SK-N-DZ (cell line): ENCODE data around the gene GABRP.
"Not testable (repeated sequence)": the region's sequence is repeated elsewhere in the genome, so short reads cannot be mapped to it uniquely, and the experiment has no call there.

Experiments
- DNase-seq: peaks from one replicate; pipeline ENCODE4 v3.0.0-alpha.2; 2015; ENCODE audit warnings: low spot score

GABRP gene

GRCh38 chr5:170791325-170791954 is 7.9 kb downstream of the GABRP start:
- DNase-seq = peak; percentile 46

- DNase-seq = no peak
These were observed 9.4 kb downstream of the GABRP start for GRCh38 chr5:170792878-170793277.

- no peak for DNase-seq
These were observed 11.6 kb downstream of the GABRP start for GRCh38 chr5:170795154-170795553.

- no peak for DNase-seq
These were observed 22.1 kb downstream of the GABRP start for GRCh38 chr5:170805666-170806065.

DNA sequence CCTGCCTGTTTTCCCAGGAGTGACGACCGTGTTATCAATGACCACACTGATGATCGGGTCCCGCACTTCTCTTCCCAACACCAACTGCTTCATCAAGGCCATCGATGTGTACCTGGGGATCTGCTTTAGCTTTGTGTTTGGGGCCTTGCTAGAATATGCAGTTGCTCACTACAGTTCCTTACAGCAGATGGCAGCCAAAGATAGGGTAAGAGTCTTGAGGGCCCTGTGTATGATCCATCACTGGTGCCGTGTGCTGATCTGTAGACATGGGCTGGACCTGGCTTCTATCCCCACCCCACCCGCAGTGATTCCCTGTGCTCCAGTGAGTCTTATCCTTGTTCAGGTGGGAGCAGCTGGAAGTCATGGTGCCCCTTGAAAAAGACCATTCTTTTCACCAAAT is 26.0 kb downstream of the GABRP start:
- peak; percentile 49 for DNase-seq

DNA sequence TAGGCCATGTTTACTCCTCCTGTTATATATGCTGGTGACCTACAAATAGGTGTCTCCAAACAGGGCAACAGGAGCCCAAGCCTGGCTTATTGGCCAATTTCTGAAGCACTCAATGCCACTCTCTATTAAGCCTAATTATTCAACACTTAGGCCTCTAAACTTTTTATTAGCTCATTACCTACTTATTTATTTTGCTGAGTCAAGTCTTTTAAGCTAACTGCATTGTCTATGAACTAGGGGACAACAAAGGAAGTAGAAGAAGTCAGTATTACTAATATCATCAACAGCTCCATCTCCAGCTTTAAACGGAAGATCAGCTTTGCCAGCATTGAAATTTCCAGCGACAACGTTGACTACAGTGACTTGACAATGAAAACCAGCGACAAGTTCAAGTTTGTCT is 28.2 kb downstream of the GABRP start:
- DNase-seq = no peak

DNA sequence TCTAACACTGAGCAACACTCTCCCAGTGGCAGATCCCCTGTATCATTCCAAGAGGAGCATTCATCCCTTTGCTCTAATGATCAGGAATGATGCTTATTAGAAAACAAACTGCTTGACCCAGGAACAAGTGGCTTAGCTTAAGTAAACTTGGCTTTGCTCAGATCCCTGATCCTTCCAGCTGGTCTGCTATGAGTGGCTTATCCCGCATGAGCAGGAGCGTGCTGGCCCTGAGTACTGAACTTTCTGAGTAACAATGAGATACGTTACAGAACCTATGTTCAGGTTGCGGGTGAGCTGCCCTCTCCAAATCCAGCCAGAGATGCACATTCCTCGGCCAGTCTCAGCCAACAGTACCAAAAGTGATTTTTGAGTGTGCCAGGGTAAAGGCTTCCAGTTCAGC is 29.7 kb downstream of the GABRP start:
- DNase-seq = no peak

DNA sequence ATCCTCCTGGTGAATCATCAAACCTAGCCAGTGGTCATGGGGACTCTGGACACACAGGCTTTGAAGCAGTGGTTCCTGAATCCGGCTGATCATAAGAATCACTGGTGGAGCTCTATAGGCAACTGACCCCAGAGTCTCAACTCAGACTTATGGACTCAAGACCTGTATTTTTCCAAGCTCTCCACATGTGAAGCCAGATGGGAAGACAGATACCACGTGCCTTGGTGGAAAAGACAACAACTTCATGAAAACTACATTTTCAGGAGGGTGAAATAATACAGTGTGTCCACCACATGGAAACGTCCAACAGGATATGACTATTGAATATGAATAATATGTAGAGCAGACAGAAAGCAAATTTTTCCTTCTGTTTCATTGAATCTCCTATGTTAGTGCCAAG is 33.7 kb downstream of the GABRP start:
- DNase-seq = no peak

- no peak for DNase-seq
These were observed 34.7 kb downstream of the GABRP start for GRCh38 chr5:170818232-170818631.

- DNase-seq = no peak
These were observed 36.3 kb downstream of the GABRP start for GRCh38 chr5:170819824-170820223.

GRCh38 chr5:170821257-170821800 is 37.8 kb downstream of the GABRP start:
- no peak for DNase-seq

DNA sequence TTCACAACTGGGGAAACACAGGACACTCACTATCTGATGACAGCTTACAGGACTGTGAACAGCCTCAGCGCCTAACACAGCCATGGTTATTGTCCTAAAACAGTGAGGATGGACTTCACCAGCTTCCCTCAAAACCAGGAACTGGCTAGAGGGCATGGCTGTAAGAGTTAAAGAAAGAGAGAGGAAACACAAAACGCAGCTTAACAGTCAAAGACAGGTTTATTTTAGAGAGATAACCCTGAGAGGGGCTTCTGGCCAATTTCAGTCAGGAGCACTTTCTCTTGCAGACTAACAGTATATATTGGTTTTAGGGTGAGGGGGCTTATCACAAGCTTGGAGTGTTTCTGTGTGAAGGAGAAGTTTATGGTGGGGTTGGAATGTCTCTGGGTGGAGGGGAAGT is 42.6 kb downstream of the GABRP start:
- no peak for DNase-seq

DNA sequence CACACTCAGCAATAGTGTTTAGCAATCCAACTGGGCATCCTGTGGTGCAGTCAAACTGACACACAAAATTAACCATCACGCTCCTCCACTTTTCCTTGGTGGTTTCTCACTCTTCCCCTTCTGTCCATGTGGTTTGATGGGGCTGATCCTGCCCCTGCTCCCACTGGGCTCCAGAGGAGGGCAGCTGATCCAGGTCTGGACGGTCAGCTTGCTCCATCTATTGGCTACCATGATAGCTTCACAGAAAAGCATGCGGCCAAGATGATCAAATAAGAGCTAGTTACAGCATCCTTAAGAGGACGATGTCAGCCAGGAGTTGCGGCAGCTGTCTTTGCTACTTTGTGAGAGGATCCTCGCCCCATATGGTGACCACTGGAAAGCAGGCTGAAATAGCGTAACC is 48.7 kb downstream of the GABRP start:
- peak; percentile 40 for DNase-seq

- DNase-seq = not testable (repeated sequence)
These were observed 50.5 kb downstream of the GABRP start for GRCh38 chr5:170833981-170834380.

- DNase-seq = no peak
These were observed 52.7 kb downstream of the GABRP start for GRCh38 chr5:170836226-170836625.

DNA sequence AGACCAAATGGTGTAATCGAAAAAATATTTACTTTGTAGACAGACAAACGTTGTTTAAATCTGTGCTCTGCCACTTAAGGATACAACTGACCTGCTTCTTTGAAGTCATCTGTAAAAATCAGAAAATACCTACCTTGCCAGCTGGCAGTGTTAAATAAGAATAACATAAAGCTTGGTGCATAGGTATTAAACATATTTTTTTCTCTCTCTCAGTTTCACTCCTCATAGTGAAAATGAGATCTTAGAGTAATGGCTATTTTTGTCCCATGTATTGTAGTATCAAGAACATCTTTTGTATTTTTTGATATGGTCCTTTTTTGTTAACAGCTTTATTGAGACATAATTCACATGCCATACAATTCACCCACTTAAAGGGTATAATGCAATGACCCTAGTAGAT is 60.3 kb downstream of the GABRP start:
- no peak for DNase-seq

- DNase-seq = no peak
These were observed 61.1 kb downstream of the GABRP start for GRCh38 chr5:170844651-170845050.

DNA sequence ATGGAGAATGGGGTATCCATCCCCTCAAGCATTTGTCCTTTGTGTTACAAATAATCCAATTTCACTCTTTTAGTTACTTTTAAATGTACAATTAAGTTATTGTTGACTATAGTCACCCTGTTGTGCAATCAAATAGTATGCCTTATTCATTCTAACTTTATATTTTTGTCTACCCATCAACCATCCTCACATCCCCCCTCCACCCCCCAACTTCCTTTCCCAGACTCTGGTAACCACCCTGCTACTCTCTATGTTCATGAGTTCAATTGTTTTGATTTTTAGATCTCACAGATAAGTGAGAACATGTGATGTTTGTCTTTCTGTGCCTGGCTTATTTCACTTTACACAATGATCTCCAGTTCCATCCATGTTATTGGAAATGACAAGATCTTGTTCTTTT is 62.9 kb downstream of the GABRP start:
- DNase-seq = peak; percentile 15

- no peak for DNase-seq
These were observed 63.3 kb downstream of the GABRP start for GRCh38 chr5:170846846-170847245.

DNA sequence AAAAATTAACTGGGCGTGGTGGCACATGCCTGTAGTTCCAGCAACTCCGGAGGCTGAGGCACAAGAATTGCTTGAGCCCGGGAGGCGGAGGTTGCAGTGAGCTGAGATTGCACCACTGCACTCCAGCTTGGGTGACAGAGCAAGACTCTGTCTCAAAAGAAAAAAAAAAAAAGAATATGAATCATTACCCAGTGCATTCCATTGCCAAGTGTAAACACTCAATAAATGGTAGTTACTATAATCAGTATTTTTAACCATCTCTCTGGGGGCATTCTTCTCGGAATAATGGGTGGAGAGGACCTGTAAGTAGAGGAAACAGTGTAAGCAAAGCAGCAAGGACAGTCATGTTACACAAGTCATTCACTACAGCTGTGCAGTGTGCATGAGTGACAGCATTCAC is 64.5 kb downstream of the GABRP start:
- no peak for DNase-seq

- no peak for DNase-seq
These were observed 65.8 kb downstream of the GABRP start for GRCh38 chr5:170849374-170849773.

DNA sequence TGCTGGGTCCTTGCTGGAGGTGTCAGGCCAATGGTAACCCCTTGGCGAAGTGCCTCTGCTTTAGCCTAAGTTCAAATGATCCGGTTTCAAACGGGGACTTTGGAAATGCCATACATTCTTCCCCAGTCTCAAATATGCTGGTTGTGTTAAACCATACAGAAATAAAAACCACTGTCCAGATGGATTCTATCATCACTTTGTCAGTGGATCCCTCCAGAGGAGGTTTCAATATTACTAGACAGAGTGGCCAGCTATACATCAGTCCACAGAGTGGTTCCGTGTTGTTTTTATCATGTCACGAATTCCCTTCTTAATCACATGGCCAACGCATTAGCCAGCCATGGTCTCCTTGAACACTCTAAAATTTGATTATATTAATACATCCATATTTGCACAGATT is 71.0 kb downstream of the GABRP start:
- DNase-seq = no peak

DNA sequence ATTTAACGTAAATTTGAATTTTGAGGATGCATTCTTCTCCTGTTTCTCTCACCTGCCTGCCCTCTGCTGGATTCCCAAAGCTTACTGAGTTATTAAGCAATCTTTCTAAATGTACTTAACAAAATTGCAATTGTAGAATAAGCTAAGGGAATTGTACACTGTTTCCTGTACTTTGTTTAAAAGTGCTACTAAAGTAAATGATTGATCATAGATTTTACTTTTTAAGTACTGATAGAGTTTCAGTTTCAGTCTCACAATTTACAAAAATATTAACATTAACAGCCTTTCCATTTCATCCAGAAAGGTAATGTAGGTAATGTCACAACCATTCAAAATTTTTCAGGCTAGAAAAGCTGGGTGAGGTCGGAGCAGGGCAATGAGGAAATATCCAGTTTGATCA is 73.5 kb downstream of the GABRP start:
- no peak for DNase-seq

DNA sequence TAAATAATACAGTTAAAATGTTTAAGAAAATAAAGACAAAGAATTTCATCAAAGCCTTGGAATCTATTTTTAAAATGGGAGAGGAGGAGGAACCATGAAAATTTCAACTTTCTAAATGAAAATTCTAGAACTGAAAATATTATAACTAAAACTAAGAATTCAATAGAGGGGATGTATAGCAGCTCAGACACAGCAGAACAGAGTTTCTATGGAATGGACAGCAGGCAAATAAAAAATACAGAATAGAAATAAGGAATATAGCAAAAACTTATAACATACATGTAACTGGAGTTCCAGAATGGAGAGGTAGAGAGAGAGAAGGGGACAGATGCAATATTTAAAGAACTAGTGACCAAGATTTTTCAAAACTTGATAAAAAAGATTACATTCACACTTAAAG is 76.9 kb downstream of the GABRP start:
- DNase-seq = no peak
